SIG-M5 (cell line): Measurements from ENCODE around the gene TBC1D5.
"Not testable (repeated sequence)": the region's sequence is repeated elsewhere in the genome, so short reads cannot be mapped to it uniquely, and the experiment has no call there.

Source experiments
- DNase-seq: peaks from one replicate; lab custom pipeline; 2025; lab: John Stamatoyannopoulos, UW

Gene TBC1D5

GRCh38 chr3:17351193-17351592 lies 391.2 kb downstream of the TBC1D5 start:
- DNase-seq, result not testable (repeated sequence)

GRCh38 chr3:17349093-17349492 lies 393.3 kb downstream of the TBC1D5 start:
- DNase-seq, result no peak

- DNase-seq, result no peak
Measured at GRCh38 chr3:17342119-17342518, 400.3 kb downstream of the TBC1D5 start.

DNA sequence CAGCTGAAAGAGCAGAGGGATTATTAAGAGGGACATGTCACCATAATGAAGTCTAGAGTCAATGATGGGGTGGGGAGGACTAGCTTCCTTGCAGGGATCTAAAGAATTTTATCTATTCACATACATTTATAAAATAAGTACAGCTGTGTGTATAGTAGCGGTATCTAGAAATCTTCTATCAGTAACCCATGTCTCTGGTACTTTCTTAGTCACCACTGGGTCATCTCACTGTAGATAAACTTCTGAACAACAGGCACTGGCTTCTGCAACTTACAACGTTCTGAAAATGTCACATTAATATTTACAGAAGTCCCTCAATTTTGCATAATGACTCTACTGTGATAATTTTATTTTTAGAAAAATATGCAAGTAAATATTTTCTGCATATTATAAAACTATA lies 401.7 kb downstream of the TBC1D5 start:
- DNase-seq, result no peak

GRCh38 chr3:17340261-17340660 lies 402.2 kb downstream of the TBC1D5 start:
- no peak for DNase-seq

DNA sequence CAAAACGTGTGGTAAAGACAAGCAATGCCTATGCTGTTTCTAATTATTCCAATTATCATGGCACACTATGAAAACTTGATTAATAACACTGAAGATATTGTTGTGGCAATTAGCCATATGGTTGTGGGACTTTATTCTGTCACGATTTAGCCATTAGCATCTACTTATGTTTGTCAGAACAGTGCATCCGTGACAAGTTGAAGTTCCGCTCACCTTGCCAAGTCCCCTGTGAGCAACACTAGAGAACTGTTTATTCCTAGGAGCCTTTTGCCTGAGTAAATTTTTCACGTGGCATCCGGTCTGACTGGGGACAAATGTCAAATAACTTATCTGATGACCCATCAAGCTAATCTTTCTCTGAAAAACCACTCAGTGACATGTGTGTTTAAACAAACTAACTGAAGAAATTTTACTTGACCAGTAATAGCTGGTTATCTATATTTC lies 403.3 kb downstream of the TBC1D5 start:
- DNase-seq, result no peak

DNA sequence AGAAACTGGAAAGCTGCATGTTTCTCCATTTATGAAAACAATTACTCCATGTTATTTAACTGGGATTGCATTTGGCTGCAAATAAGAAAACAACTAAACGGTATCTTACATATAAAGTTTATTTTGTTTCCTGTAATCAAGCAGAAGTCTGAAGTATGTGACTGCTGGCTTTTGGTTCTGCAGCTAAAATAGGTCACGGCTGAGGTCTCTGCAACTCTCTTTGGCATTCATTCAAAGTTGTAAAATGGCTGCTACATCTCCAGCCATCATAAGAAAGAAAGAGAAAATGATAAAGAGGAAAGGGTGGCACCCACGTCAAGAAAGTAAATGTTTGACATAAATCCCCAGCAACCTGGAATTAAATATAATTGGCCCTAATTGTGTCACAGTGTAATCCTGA lies 406.1 kb downstream of the TBC1D5 start:
- no peak for DNase-seq

DNA sequence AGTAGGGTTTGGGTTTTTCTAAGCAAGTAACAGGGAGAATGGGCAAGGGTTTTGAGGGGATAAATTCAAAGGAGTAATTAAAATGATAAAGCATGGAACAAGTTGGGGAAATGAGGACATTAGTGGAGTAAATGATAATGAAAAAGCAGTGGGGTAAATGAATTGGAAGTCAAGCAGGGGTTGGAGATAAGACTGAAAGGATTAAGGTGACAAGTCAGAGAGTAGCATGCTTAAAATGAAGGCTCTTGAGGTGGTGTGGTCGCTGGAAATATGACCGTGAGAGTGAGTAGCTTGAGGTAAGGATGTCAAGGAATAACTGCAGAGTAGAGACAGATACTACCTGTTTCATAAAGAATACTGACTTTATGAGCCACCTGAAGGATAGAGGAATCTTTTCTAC lies 408.5 kb downstream of the TBC1D5 start:
- DNase-seq, result no peak

- no peak for DNase-seq
Measured at GRCh38 chr3:17333446-17333845, 409.0 kb downstream of the TBC1D5 start.

DNA sequence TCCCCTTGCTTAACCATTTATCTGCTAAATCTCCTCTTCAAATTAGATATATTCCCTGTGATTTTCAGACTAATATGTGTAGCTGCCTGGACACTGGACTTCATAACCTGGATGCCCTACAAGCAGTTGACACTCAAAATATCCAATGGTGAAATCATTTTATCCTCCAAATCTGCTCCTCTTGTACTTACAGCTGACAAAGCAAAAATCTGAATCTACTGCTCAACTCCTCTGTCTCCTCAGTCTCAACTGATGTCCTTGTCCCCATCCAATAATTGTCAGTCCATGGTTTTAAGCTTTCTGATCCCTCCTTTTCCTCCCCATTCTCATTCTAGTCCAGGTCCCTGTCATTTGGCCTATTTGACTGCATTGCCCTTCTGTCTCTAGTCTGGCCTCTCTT lies 411.8 kb downstream of the TBC1D5 start:
- no peak for DNase-seq

GRCh38 chr3:17329927-17330326 lies 412.5 kb downstream of the TBC1D5 start:
- DNase-seq, result no peak

- DNase-seq, result no peak
Measured at GRCh38 chr3:17322106-17322793, 420.2 kb downstream of the TBC1D5 start.

GRCh38 chr3:17320266-17320665 lies 422.2 kb downstream of the TBC1D5 start:
- no peak for DNase-seq

- no peak for DNase-seq
Measured at GRCh38 chr3:17315897-17316296, 426.5 kb downstream of the TBC1D5 start.

DNA sequence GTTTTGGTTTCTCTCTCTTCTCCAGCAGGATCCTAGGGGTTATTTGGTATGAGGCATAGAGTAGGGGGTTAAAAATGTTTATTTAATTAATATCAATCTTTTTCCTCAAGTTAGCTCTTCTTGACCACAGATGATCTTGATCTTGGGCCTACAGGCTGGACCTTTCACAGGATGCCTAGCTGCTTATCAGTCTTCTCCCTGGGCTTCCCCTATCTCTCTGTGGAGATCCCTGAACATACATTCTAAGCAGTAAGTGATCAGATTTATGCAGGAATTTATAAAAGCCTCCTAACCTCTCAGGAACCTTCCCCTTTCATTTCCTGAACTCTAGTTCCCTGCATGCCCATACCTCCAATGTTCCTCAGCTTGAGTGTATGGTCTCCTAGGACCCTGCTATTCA lies 428.3 kb downstream of the TBC1D5 start:
- no peak for DNase-seq

- DNase-seq, result no peak
Measured at GRCh38 chr3:17313746-17314145, 428.7 kb downstream of the TBC1D5 start.

DNA sequence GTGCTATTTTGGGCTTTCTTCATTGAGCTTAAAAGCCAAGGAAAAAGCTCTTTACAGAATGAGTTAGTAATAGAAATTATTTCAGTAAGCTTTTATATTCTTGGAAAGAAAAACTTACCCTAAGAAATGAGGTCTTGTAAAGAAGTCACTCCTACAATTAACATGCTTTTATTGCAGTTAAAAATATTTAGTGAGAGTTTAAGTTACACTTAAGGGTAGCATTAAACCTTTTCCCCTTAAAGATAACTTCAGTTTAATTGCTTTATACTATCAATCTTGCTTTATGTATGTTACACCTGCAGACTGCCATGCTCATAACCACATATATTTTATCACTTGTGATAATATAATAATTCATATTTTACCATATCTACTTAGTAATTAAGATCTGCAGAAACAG lies 431.4 kb downstream of the TBC1D5 start:
- DNase-seq, result no peak

GRCh38 chr3:17307887-17308286 lies 434.5 kb downstream of the TBC1D5 start:
- DNase-seq, result no peak

GRCh38 chr3:17307482-17307881 lies 434.9 kb downstream of the TBC1D5 start:
- DNase-seq, result no peak

DNA sequence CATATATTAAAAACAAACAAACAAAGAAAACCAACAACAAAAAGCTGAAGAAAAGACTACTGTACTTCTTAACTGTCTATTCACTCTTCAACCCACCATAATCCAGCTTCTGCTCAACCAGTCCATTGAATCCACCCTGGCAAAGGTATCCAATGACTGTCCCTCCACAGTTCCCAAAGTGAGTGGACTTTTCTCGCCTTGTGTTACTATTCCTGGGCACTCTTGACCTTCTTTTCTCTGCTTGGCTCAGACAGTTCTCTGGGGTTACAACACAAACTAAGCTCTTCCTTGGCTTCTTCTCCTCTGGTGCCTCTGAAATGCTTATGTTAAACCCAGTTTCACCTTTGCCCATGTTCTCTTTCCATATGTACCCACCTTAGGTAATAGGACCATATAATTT lies 437.5 kb downstream of the TBC1D5 start:
- DNase-seq, result no peak

- no peak for DNase-seq
Measured at GRCh38 chr3:17302774-17303173, 439.7 kb downstream of the TBC1D5 start.

DNA sequence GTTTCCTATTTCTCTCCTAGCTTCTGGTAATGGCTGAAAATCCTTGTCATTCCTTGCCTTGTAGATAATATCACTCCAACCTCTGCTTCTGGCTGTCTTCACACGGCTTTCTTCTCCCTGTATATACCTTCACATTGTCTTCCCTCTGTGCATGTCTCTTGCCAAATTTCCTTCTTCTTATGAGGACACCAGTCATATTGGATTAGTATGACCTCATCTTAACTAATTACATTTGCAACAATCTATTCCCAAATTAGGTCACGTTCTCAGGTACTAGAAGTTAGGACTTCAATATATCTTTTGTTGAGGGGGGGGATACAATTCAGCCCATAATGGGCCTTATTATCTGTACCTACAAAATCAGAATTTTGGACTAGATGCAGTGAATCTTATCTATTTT lies 440.3 kb downstream of the TBC1D5 start:
- DNase-seq, result no peak

- no peak for DNase-seq
Measured at GRCh38 chr3:17301271-17301670, 441.2 kb downstream of the TBC1D5 start.

DNA sequence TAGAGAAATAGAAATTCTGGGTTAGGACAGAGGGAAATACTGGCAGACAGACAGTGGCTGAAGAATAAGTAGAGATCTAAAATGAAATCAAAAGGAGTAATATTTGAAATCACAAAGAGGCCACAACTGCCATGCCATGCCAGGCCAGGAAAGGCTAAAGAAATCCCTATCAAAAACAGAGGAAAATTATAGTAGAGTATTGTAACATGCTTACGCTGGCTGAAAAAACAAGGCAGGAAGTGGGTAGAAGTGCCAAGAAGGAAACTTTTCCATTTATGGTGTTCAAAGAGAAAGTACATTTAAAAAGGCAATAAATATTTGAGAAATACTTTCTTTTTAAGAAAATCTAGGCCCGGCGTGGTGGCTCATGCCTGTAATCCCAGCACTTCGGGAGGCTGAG lies 442.0 kb downstream of the TBC1D5 start:
- no peak for DNase-seq
